HG03066 (cell line): ENCODE results near the gene SFRP2.

Source experiments
- ATAC-seq: cut with Tn5 transposase; IDR thresholded peaks from one replicate; pipeline ENCODE4 v1.9.1; 2021; ENCODE audit warnings: low read depth; ENCODE audit not compliant: unreplicated experiment

Gene SFRP2

DNA sequence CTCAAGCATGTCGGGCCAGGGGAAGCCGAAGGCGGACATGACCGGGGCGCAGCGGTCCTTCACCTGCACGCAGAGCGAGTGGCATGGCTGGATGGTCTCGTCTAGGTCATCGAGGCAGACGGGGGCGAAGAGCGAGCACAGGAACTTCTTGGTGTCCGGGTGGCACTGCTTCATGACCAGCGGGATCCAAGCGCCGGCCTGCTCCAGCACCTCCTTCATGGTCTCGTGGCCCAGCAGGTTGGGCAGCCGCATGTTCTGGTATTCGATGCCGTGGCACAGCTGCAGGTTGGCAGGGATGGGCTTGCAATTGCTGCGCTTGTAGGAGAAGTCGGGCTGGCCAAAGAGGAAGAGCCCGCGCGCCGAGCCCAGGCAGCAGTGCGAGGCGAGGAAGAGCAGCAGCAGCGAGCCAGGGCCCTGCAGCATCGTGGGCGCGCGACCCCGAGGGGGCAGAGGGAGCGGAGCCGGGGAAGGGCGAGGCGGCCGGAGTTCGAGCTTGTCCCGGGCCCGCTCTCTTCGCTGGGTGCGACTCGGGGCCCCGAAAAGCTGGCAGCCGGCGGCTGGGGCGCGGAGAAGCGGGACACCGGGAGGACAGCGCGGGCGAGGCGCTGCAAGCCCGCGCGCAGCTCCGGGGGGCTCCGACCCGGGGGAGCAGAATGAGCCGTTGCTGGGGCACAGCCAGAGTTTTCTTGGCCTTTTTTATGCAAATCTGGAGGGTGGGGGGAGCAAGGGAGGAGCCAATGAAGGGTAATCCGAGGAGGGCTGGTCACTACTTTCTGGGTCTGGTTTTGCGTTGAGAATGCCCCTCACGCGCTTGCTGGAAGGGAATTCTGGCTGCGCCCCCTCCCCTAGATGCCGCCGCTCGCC, at the start of gene SFRP2:
Gene SFRP2 (minus strand): TSS at position 671 of the 864 bp plus-strand sequence. CDS start 248 bp downstream, at position 423.
- no peak for ATAC-seq

GRCh38 chr4:153838564-153838963, 49.7 kb upstream of the SFRP2 start:
- no peak for ATAC-seq

GRCh38 chr4:153834901-153835300, 46.0 kb upstream of the SFRP2 start:
- ATAC-seq, result no peak

GRCh38 chr4:153832720-153833287, 43.9 kb upstream of the SFRP2 start:
- ATAC-seq, result no peak

DNA sequence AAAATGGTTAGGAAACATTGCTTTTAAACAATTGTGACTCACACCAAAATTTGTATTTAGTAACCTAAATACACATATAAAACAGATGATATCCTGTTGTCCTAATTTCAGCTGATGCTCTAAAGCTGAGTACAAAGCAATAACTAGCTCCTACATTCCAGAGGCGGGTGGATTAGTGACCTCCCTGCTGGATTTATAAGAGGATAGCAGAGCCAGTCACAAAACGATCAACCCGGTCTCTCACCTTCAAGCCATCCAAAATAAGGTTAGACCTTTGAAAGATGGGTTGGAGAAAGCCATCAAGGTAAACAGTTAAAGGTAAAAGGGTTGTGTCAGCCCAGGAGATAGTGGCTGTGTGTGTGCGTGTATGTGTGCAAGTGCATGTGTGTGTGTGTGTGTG, 43.2 kb upstream of the SFRP2 start:
- ATAC-seq, result no peak

- no peak for ATAC-seq
These were observed 42.4 kb upstream of the SFRP2 start for GRCh38 chr4:153831245-153831644.

GRCh38 chr4:153825691-153826090, 36.8 kb upstream of the SFRP2 start:
- no peak for ATAC-seq

- no peak for ATAC-seq
These were observed 36.2 kb upstream of the SFRP2 start for GRCh38 chr4:153825126-153825525.

GRCh38 chr4:153824501-153824900, 35.6 kb upstream of the SFRP2 start:
- ATAC-seq, result no peak

DNA sequence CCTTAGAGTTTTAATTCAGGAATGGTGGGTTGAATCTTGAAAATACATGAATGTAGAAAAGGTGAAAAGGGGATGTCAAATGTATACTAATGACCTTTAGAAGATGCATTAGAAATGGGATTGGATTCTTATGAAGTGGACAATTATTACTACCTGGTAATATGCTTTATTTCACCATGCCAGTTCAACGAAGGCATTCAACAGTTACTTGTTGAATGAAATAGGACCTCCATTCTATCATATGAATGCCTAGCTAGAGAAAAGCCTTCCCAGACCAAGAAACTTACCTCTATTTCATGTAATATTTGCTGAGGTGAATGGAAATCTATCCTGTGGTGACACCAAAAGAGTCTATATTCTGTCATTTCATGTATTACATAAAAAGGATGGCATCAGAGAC, 34.6 kb upstream of the SFRP2 start:
- no peak for ATAC-seq

DNA sequence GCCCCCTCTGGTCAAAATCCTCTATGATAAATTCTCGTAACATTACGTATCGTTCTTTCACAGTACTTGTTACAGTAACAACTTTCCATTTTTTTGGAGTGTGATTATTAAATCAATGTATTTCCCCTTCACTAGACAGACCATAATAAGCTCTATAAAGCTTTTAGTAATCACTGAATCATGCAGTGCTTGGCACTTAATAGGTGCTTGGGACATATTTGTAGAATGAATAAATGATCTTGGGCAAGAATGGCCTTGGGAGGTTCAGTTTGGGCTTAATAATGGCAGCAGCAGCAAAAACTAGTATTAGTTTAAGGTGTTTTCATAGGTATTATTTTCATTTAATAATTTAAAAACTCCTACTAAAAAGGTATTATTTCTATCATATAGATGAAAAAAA, 33.4 kb upstream of the SFRP2 start:
- no peak for ATAC-seq

- ATAC-seq, result no peak
These were observed 28.6 kb upstream of the SFRP2 start for GRCh38 chr4:153817466-153817865.

DNA sequence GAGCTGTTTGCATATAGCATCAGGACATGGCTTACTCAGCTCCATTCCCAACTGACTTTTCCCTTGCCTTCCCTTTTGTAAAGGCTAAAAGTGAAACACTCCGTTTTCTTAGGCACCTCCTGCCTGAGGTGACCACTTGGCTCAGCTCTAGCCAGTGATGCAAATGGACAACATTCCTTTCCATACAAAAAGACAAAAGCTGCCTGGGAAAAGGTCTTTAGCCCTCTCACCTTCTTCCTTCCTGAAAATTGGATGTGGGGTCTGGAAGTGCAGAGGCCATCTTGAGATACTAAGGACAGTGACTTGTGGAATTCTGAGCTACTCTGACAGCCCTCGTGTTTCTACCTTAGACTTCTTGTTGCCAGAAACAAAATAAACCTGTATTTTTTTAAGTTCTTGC, 27.7 kb upstream of the SFRP2 start:
- no peak for ATAC-seq

- no peak for ATAC-seq
These were observed 25.9 kb upstream of the SFRP2 start for GRCh38 chr4:153814789-153815188.

DNA sequence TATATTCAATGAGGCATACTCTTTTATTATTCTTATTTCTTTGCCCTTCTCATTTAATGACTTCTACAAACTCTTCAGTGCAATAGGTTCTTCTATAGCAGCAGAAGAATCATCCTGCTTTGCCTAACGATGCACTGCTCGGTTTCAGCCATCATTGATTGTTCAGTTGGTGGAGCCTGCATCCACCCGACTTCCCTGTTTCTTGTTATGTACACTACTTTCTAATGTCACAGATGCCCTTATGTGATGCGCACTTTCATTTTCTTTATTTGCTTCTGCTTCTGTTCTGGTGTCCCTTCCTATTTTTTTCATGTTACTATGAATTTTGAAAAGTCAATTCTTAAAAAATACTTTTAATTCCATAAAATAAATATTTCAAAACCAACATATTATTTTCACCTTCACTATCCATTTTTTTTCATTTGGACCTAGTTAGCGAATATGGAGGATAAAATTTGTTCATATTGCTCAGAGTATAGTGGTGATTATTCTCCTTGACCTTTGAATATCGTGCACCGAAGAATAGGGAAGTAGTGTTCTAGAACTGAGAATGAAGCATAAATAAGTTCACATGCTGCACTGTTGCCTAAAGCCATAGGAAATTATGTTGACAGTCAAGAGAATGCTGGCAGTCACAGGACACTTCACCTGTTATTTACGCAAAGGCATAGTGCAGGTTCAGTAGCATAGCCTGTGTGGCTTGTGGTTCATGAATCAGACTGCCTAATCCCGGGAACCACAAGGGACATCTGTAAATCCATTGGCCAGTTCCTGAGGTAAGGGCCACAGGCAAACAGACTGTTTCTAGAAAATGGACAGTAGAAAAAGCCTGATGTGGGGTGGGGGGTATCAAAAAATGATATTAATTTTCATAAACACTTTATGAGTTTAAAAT, 21.3 kb upstream of the SFRP2 start:
- no peak for ATAC-seq

GRCh38 chr4:153809307-153809706, 20.4 kb upstream of the SFRP2 start:
- ATAC-seq, result no peak

GRCh38 chr4:153808175-153808574, 19.3 kb upstream of the SFRP2 start:
- ATAC-seq, result no peak

DNA sequence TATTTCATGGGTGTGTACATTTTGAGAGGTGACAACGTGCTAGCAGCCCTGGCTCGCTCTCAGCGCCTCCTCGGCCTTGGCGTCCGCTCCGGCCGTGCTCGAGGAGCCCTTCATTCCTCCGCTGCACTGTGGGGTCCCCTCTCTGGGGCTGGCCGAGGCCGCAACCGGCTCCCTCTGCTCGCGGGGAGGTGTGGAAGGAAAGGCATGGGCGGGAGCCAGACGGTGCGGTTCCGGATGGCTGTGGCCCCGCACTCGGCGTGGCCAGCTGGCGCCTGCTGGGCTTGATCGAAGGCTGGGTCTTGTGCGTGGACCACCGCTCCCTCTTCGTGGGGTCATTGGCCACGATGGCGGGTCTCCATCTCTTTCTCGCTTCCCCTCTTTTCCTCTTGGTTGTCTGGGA, 17.2 kb upstream of the SFRP2 start:
- no peak for ATAC-seq

GRCh38 chr4:153804722-153805121, 15.8 kb upstream of the SFRP2 start:
- no peak for ATAC-seq

GRCh38 chr4:153799694-153800074, 10.8 kb upstream of the SFRP2 start:
- ATAC-seq, result no peak
